ENCODE results near the gene ACAT2. TPM values are rescaled to one million over a fixed set of nuclear protein-coding genes. Genes with fewer than 3 reads are reported as not detected.
A peak's percentile ranks its signal among the peaks of the same experiment; 100 is the strongest.
"Not testable (repeated sequence)": the region's sequence is repeated elsewhere in the genome, so short reads cannot be mapped to it uniquely, and the experiment has no call there.

Gene ACAT2
- total RNA-seq, 1 donor from 2014 or later, result 0.85 TPM

DNA sequence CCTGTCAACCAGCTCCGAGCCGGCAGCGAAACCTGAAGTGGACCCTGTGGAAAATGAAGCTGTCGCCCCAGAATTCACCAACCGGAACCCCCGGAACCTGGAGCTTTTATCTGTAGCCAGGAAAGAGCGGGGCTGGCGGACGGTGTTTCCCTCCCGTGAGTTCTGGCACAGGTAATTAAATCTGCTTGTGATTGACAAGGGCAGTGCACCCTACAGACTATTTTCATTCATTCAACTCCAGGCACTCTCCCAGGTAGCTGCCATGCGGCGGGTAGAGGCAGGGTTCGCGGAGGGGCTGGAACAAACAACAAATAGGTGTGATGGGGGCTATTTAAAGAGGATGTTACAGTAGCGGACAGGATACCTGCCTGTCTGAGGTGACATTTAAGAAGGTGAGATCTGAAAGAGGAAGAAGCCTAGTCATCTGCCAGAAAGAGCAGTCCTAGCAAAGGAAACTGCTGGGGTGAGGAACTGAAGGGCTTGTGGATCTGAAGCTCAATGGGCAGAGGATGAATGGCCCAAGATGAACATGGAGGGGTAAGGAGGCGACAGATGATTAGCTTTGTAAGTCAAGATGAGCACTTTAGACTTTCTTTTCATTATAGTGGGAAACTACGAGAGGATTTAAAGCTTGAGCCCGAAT is 29.2 kb downstream of the ACAT2 start:
- H3K4me3 ChIP-seq, result peak overlapping the region; percentile 68 to 85
- intact Hi-C loops (cut with DNase I), result loop anchor here (1.0 to 2.0 kb wide), 3 partner anchors 62 to 152 kb away; no protein-coding TSS in a partner anchor
- H3K27me3 ChIP-seq, result no peaks in the 10 kb centered on the region
- no peaks in the 10 kb centered on the region for H3K9me3 ChIP-seq
- TF ChIP-seq, protein P1, sequence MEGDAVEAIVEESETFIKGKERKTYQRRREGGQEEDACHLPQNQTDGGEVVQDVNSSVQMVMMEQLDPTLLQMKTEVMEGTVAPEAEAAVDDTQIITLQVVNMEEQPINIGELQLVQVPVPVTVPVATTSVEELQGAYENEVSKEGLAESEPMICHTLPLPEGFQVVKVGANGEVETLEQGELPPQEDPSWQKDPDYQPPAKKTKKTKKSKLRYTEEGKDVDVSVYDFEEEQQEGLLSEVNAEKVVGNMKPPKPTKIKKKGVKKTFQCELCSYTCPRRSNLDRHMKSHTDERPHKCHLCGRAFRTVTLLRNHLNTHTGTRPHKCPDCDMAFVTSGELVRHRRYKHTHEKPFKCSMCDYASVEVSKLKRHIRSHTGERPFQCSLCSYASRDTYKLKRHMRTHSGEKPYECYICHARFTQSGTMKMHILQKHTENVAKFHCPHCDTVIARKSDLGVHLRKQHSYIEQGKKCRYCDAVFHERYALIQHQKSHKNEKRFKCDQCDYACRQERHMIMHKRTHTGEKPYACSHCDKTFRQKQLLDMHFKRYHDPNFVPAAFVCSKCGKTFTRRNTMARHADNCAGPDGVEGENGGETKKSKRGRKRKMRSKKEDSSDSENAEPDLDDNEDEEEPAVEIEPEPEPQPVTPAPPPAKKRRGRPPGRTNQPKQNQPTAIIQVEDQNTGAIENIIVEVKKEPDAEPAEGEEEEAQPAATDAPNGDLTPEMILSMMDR (IDR thresholded peaks at IDR 0.05), result no peak
- DNase-seq (ENCODE audit: low spot score in 2 of 2), result no peak
- peaks cover 4 to 25% of the 10 kb centered on the region in 2 donors for H3K36me3 ChIP-seq
- peaks cover 11 to 36% of the 10 kb centered on the region in 2 donors for H3K4me1 ChIP-seq
- H3K27ac ChIP-seq, result peak overlapping the region; percentile 93 to 98

- peaks cover 28 to 49% of the 10 kb centered on the region in 2 donors for H3K36me3 ChIP-seq
- H3K27me3 ChIP-seq; DNase-seq (ENCODE audit: low spot score in 2 of 2); H3K27ac ChIP-seq; H3K9me3 ChIP-seq; intact Hi-C loops (cut with DNase I); H3K4me3 ChIP-seq: not testable (repeated sequence)
- H3K4me1 ChIP-seq, result peaks cover 11 to 20% of the 10 kb centered on the region in 2 donors
Measured at GRCh38 chr6:159794976-159795375, 33.1 kb downstream of the ACAT2 start.

DNA sequence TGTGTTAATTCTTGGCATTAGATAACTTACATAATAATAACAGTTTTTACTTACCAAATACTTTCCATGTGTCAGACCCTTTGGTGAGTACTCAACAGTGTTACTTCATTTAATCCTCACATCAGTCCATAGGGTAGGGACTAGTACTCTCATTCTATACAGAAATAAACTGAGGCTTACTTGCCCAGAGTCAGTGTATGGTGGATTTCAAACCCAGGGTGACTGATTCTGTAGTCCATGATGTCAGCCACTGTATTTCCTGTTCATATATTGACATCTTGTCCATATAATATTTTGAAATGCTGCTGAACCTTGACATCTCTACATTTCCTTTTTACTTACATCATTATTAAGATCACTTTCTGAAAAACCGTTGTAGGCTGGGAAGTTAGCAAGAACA is 35.7 kb downstream of the ACAT2 start:
- TF ChIP-seq, protein P1 (IDR thresholded peaks at IDR 0.05), result no peak
- intact Hi-C loops (cut with DNase I), result no loop called here
- H3K4me3 ChIP-seq, result no peak overlapping the region
- no peaks in the 10 kb centered on the region for H3K9me3 ChIP-seq
- H3K27ac ChIP-seq, result no peak overlapping the region
- no peaks in the 10 kb centered on the region for H3K27me3 ChIP-seq
- DNase-seq (ENCODE audit: low spot score in 2 of 2), result no peak
- peaks cover 32 to 49% of the 10 kb centered on the region in 2 donors for H3K36me3 ChIP-seq
- H3K4me1 ChIP-seq, result peaks cover 0 to 3% of the 10 kb centered on the region in 2 donors

DNA sequence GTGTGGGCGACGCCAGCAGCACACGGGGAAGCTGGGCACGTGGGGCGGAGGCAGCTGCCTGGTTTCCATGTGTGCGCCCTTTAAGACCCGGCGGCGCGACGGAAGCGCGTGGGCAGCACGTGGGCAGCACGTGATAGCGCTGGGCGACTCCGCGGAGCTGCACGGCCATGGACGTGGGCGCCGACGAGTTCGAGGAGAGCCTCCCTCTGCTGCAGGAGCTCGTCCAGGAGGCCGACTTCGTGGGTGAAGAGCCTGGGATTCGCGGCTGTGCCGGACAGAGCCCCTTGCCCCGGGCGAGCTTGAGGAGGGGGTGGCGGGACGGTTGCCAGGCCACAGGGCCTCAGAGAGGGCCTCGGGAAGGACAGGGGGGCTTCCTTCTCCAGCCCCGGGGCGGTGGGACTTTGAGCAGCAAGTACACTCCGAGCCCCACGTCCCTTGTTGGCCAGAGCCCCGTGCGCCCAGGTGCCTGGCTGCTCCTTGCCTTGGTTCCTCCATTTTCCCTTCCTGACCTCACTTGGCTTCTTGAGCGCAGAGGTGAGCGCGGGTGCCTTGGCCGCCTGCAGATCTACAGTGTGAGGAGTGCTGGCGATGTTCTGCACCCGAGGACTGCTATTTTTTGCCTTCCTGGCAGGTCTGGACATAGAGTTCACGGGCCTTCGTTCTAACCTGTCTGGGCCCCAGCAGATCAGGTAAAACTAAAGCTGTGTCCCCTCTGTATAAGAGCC is 38.5 kb downstream of the ACAT2 start, which contains the start of gene PNLDC1:
Gene PNLDC1, plus strand, starts transcription at position 136 of the 725 bp plus-strand sequence. Its CDS starts 32 bp downstream, at position 168.
- intact Hi-C loops (cut with DNase I), result no loop called here
- no peaks in the 10 kb centered on the region for H3K27me3 ChIP-seq
- H3K36me3 ChIP-seq, result peaks cover 29 to 36% of the 10 kb centered on the region in 2 donors
- no peaks in the 10 kb centered on the region for H3K9me3 ChIP-seq
- no peak for DNase-seq (ENCODE audit: low spot score in 2 of 2)
- TF ChIP-seq, protein P1 (IDR thresholded peaks at IDR 0.05), result no peak
- H3K4me1 ChIP-seq, result no peaks in the 10 kb centered on the region
- no peak within 1 kb of the TSS for H3K27ac ChIP-seq
- H3K4me3 ChIP-seq, result no peak within 1 kb of the TSS

DNA sequence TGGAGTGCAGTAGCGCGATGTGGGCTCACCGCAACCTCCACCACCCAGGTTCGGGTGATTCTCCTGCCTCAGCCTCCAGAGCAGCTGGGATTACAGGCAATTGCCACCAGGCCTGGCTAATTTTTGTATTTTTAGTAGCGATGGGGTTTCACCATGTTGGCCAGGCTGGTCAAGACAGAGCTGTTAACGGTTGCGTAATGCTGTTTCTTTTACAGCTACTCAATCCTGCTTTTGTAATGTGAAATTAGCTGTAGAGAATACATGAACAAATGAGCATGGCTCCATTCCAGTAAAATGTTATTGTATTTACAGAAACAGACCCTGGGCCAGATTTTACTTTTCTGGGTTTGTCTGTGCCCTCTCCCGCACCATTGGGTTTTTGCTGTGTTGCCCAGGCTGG is 40.1 kb downstream of the ACAT2 start:
- no peaks in the 10 kb centered on the region for H3K4me1 ChIP-seq
- intact Hi-C loops (cut with DNase I), result no loop called here
- H3K27me3 ChIP-seq, result no peaks in the 10 kb centered on the region
- no peak overlapping the region for H3K4me3 ChIP-seq
- TF ChIP-seq, protein P1 (IDR thresholded peaks at IDR 0.05), result no peak
- H3K9me3 ChIP-seq, result no peaks in the 10 kb centered on the region
- H3K27ac ChIP-seq, result no peak overlapping the region
- DNase-seq (ENCODE audit: low spot score in 2 of 2), result no peak
- peaks cover 29 to 31% of the 10 kb centered on the region in 2 donors for H3K36me3 ChIP-seq

DNA sequence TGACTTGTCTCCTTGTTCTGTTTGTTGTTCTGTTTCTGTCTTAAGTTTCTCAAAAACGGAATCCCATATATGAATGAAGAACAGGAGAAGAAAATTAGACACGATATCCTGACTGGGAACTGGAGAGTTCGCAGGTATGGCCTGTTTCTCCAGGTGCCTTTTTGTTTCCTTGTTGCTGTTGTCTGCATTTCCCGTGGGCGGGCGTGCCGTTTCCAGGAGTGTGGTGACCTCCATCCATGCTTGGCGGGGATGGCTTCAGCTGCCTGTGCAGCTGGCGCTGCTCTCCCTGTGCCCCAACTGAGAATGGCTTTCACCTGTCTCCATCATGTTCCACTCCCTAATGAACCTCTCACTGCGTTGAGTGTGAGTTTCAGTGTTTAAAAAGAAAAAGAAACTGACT is 42.7 kb downstream of the ACAT2 start:
- no peaks in the 10 kb centered on the region for H3K27me3 ChIP-seq
- peaks cover 7 to 9% of the 10 kb centered on the region in 2 donors for H3K36me3 ChIP-seq
- no peak for DNase-seq (ENCODE audit: low spot score in 2 of 2)
- no peaks in the 10 kb centered on the region for H3K9me3 ChIP-seq
- TF ChIP-seq, protein P1 (IDR thresholded peaks at IDR 0.05), result no peak
- intact Hi-C loops (cut with DNase I), result no loop called here
- H3K4me1 ChIP-seq, result no peaks in the 10 kb centered on the region
- no peak overlapping the region for H3K4me3 ChIP-seq
- H3K27ac ChIP-seq, result no peak overlapping the region

All from ascending aorta (tissue), 2 donors.